Ovary (tissue), 9 donors: ENCODE data around the gene DCTN1. TPM values are rescaled to one million over a fixed set of nuclear protein-coding genes. Genes with fewer than 3 reads are reported as not detected.

Source experiments
- DNase-seq, 5 donors: peaks; one replicate each; pipeline ENCODE4 v3.0.0-alpha.2; 2019 to 2020
- H3K27ac ChIP-seq, 2 donors: fragments of 200-600 bp; one replicate each; pipeline versions ENCODE4 v1.5.1 to v1.8.0; 2019 to 2022
- H3K27me3 ChIP-seq: fragments of 200-600 bp; one replicate; pipeline ENCODE4 v1.8.0; 2022
- H3K36me3 ChIP-seq: fragments of 200-600 bp; sonication (generic); one replicate; pipeline ENCODE4 v1.5.1; 2019
- H3K4me1 ChIP-seq: one replicate; pipeline ENCODE4 v1.8.1; 2013; ENCODE audit warnings: mild to moderate bottlenecking, moderate library complexity; ENCODE audit not compliant: insufficient read depth
- H3K4me3 ChIP-seq: fragments of 200-600 bp; sonication (generic); one replicate; pipeline ENCODE4 v1.5.1; 2017
- H3K9me3 ChIP-seq, 2 donors: fragments of 200-600 bp in 1 of 2; sonication (generic) in 1 of 2; one replicate each; pipeline versions ENCODE4 v1.5.1 to v1.8.1; 2013 to 2019; ENCODE audit warnings: mild to moderate bottlenecking in 1 of 2, moderate library complexity in 1 of 2
- EP300 ChIP-seq: sonication (generic); formaldehyde crosslinking; IDR thresholded peaks from one replicate; pipeline ENCODE4 v1.6.1; 2017; ENCODE audit warnings: antibody characterized with exemption
- POLR2A ChIP-seq: fragments of 450-650 bp; IDR thresholded peaks from one replicate; pipeline ENCODE4 v1.6.1; 2017; ENCODE audit warnings: antibody characterized with exemption, mild to moderate bottlenecking, moderate library complexity
- WGBS, 3 donors: extraction: QIAGEN DNeasy Blood & Tissue Kit in 1 of 3; methylation state at CpG; one replicate each; pipeline versions ENCODE4 v1.1.5 to v1.1.7; 2013 to 2017; 5-methylcytosine and 5-hydroxymethylcytosine counted together
- intact Hi-C, 4 donors: fragments of 100-400 bp; cut with DNase I; formaldehyde crosslinking; loops; one replicate each; pipeline versions ENCODE4 v1.11.0 to v1.15.1; 2022 to 2023
- polyA plus RNA-seq, 2 donors: library from polyadenylated mRNA; stranded (reverse); fragments of 200-250 nt in 1 of 2; fragments of 350-450 nt in 1 of 2; fragmentation: Illumina TruSeq in 1 of 2; extraction: RNeasy Lipid Tissue Mini Kit (QIAGEN cat#74804) in 1 of 2; gene quantifications; one replicate each; pipeline ENCODE4 v1.2.3, GENCODE V29; 2013 to 2014
- small RNA-seq: library from RNA; depleted of rRNA; stranded (forward); fragments of <200 nt; gene quantifications from one replicate; pipeline ENCODE3, GENCODE V24; 2016
- total RNA-seq, 7 donors: library from RNA; depleted of rRNA in 2 of 7; stranded (reverse); fragments of >200 nt in 2 of 7; fragmentation: NEBNext Ultra II Directional in 3 of 7; extraction: Animal tissue kit (Norgen Biotek cat#: 25700) in 3 of 7; gene quantifications; one replicate each; pipeline versions ENCODE4 v1.1.0 to v1.2.4, GENCODE V29; 2016 to 2023
- TF ChIP-seq, protein P1 (sequence below), 3 donors: fragments of 450-650 bp in 2 of 3; fragments of 200-600 bp in 1 of 3; IDR thresholded peaks; one replicate each; pipeline versions ENCODE4 v1.5.1 to v1.8.0; 2016 to 2022; ENCODE audit warnings: antibody characterized with exemption in 3 of 3, mild to moderate bottlenecking in 1 of 3
- donor health status: DM: no; HTN: no; CAD: no; lungs with moderate emphysema.
- donor health status: DM: no; HTN: no; CAD: no.
- donor health status: Bipolar disorder and iron deficiency.
- donor health status: DM: yes; HTN: yes; CAD: no.
- donor health status: DM: no; HTN: no; CAD: no.
- donor health status: DM: yes; HTN: yes; CAD: no.

DCTN1 gene
- total and polyA plus RNA-seq, 9 donors, result 58.5 to 127 (median 108) TPM

- Histone ChIP-seq H3K4me3 (no peak overlapping the region), H3K9me3 (no peaks in the 10 kb centered on the region), H3K27me3 (no peaks in the 10 kb centered on the region), H3K4me1 (peaks cover 3% of the 10 kb centered on the region), H3K36me3 (no peaks in the 10 kb centered on the region), H3K27ac (no peak overlapping the region)
- DNase-seq, result no peak
- intact Hi-C loops, result no loop called here
- TF ChIP-seq EP300 (no peak), POLR2A (no peak)
- TF ChIP-seq, protein P1, sequence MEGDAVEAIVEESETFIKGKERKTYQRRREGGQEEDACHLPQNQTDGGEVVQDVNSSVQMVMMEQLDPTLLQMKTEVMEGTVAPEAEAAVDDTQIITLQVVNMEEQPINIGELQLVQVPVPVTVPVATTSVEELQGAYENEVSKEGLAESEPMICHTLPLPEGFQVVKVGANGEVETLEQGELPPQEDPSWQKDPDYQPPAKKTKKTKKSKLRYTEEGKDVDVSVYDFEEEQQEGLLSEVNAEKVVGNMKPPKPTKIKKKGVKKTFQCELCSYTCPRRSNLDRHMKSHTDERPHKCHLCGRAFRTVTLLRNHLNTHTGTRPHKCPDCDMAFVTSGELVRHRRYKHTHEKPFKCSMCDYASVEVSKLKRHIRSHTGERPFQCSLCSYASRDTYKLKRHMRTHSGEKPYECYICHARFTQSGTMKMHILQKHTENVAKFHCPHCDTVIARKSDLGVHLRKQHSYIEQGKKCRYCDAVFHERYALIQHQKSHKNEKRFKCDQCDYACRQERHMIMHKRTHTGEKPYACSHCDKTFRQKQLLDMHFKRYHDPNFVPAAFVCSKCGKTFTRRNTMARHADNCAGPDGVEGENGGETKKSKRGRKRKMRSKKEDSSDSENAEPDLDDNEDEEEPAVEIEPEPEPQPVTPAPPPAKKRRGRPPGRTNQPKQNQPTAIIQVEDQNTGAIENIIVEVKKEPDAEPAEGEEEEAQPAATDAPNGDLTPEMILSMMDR (IDR thresholded peaks at IDR 0.05), result no peak
- WGBS, 3 donors, result 34 to 42% (median 34%) methylated on average over 6 of the region's 6 CpGs
Observed at GRCh38 chr2:74316627-74317295, 63.4 kb downstream of the DCTN1 start.

- no peaks in the 10 kb centered on the region for H3K36me3 ChIP-seq
- no peak overlapping the region for H3K27ac ChIP-seq
- no peak for DNase-seq
- peaks cover 3% of the 10 kb centered on the region for H3K4me1 ChIP-seq
- H3K27me3 ChIP-seq, result no peaks in the 10 kb centered on the region
- H3K4me3 ChIP-seq, result no peak overlapping the region
- intact Hi-C loops, result no loop called here
- TF ChIP-seq, protein P1 (IDR thresholded peaks at IDR 0.05), result no peak
- TF ChIP-seq POLR2A (no peak), EP300 (no peak)
- 75 to 83% (median 76%) methylated on average over 5 of the region's 5 CpGs for WGBS, 3 donors
- H3K9me3 ChIP-seq, result no peaks in the 10 kb centered on the region
Observed at GRCh38 chr2:74314107-74314506, 66.0 kb downstream of the DCTN1 start.

DNA sequence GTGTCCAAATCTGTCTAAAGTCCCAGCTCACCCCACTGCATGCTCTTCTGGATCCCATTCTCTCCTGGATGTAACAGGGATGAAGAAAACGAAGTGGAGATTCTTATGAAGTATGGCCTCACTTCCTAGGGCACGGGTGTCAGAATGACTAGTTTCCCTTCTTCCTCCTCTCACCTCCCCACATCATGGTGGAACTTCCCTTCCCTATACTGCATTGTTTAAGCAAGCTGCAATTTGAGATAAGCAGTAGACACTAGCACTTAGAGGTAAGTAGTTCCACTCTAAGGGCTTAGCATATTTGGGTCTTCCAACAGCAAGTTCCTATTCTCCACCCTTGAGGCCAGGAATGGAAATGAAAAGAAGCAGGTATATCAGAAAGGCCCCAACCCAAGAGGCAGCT, 66.6 kb downstream of the DCTN1 start:
- no peak overlapping the region for H3K4me3 ChIP-seq
- WGBS, 3 donors, result 85 to 90% (median 88%) methylated on average over 2 of the region's 2 CpGs
- no peaks in the 10 kb centered on the region for H3K9me3 ChIP-seq
- DNase-seq, result no peak
- no peaks in the 10 kb centered on the region for H3K27me3 ChIP-seq
- no peak for TF ChIP-seq POLR2A
- no peak for TF ChIP-seq EP300
- TF ChIP-seq, protein P1 (IDR thresholded peaks at IDR 0.05), result no peak
- no peak overlapping the region for H3K27ac ChIP-seq
- H3K36me3 ChIP-seq, result no peaks in the 10 kb centered on the region
- intact Hi-C loops, result no loop called here
- peaks cover 3% of the 10 kb centered on the region for H3K4me1 ChIP-seq

DNA sequence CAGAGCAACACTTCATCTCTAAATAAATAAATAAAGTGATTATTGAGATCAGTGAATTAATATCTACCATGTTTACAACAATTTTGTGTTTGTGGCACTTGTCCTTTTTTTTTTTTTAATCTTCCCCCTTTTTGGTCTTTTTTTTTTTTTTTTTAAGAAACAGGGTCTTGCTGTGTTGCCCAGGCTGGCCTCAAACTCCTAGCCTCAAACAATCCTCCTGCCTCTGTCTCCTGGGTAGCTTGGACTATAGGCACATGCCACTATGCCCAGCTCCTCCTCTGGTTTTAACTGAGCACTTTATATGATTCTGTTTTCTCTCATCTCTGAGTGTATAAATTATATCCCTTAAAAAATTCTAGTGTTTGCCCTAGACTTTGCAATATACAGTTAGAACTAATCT, 67.2 kb downstream of the DCTN1 start:
- H3K36me3 ChIP-seq, result no peaks in the 10 kb centered on the region
- DNase-seq, result no peak
- H3K27ac ChIP-seq, result no peak overlapping the region
- H3K27me3 ChIP-seq, result no peaks in the 10 kb centered on the region
- intact Hi-C loops, result no loop called here
- TF ChIP-seq, protein P1 (IDR thresholded peaks at IDR 0.05), result no peak
- TF ChIP-seq POLR2A, result no peak
- H3K4me3 ChIP-seq, result no peak overlapping the region
- H3K4me1 ChIP-seq, result peaks cover 3% of the 10 kb centered on the region
- no peaks in the 10 kb centered on the region for H3K9me3 ChIP-seq

Small RNAs within 50 kb of the gene (small RNA-seq; reads per million reads assigned to genes)
- not detected for gene RNU6-542P
- not detected for gene TAF13P2

Other genes starting within 250 kb of the DCTN1 start
- 10 to 100 TPM in 6 of 7 donors, 1 to 10 TPM in 1; 8.2 to 30.1 (median 15.3) TPM for gene BOLA3, start 232.4 kb downstream of the DCTN1 start, total RNA-seq
- gene BOLA3, start 232.4 kb downstream of the DCTN1 start, polyA plus RNA-seq, result 10 to 100 TPM; 20.9 to 34.4 TPM
- 100 to 1,000 TPM in 3 of 7 donors, 10 to 100 TPM in 4; 63.9 to 122 (median 94.5) TPM for gene MOB1A, start 201.4 kb downstream of the DCTN1 start, total RNA-seq
- gene MOB1A, start 201.4 kb downstream of the DCTN1 start, polyA plus RNA-seq, result 10 to 100 TPM; 31.6 to 53.6 TPM
- 100 to 1,000 TPM in 1 of 7 donors, 10 to 100 TPM in 5, 1 to 10 TPM in 1; 6.5 to 229 (median 20.4) TPM for gene MTHFD2, start 181.7 kb downstream of the DCTN1 start, total RNA-seq
- 10 to 100 TPM; 23.4 to 60.4 TPM for gene MTHFD2, start 181.7 kb downstream of the DCTN1 start, polyA plus RNA-seq
- 1 to 10 TPM; 1.5 to 6.3 (median 2.7) TPM for gene SLC4A5, start 36.9 kb downstream of the DCTN1 start, total RNA-seq
- 1 to 10 TPM; 1.1 to 1.4 TPM for gene SLC4A5, start 36.9 kb downstream of the DCTN1 start, polyA plus RNA-seq
- gene C2orf81, start 41.3 kb upstream of the DCTN1 start, total RNA-seq, result 1 to 10 TPM; 1.3 to 9.9 (median 4.5) TPM
- gene C2orf81, start 41.3 kb upstream of the DCTN1 start, polyA plus RNA-seq, result 1 to 10 TPM in 1 of 2 donors, under 1 TPM in 1; 0.85 to 5.1 TPM
- gene WDR54, start 41.4 kb upstream of the DCTN1 start, total RNA-seq, result 10 to 100 TPM in 6 of 7 donors, 1 to 10 TPM in 1; 8.8 to 41.6 (median 16.2) TPM
- 10 to 100 TPM in 1 of 2 donors, 1 to 10 TPM in 1; 8.6 to 22.4 TPM for gene WDR54, start 41.4 kb upstream of the DCTN1 start, polyA plus RNA-seq
- gene RTKN, start 61.6 kb upstream of the DCTN1 start, total RNA-seq, result 10 to 100 TPM in 5 of 7 donors, 1 to 10 TPM in 2; 1.6 to 30.9 (median 12.2) TPM
- 1 to 10 TPM; 8.6 TPM for gene RTKN, start 61.6 kb upstream of the DCTN1 start, polyA plus RNA-seq
- 10 to 100 TPM in 6 of 7 donors, 1 to 10 TPM in 1; 9.4 to 60.9 (median 49.6) TPM for gene INO80B, start 74.8 kb upstream of the DCTN1 start, total RNA-seq
- 10 to 100 TPM; 45.1 to 48.6 TPM for gene INO80B, start 74.8 kb upstream of the DCTN1 start, polyA plus RNA-seq
- gene WBP1, start 78.1 kb upstream of the DCTN1 start, total RNA-seq, result 10 to 100 TPM; 61.9 to 93.8 (median 73.3) TPM
- gene WBP1, start 78.1 kb upstream of the DCTN1 start, polyA plus RNA-seq, result 100 to 1,000 TPM in 1 of 2 donors, 10 to 100 TPM in 1; 52.4 to 114 TPM
- gene MOGS, start 85.1 kb upstream of the DCTN1 start, total RNA-seq, result 10 to 100 TPM; 26.3 to 38.6 (median 36.0) TPM
- 10 to 100 TPM; 20.4 to 24.6 TPM for gene MOGS, start 85.1 kb upstream of the DCTN1 start, polyA plus RNA-seq
- 100 to 1,000 TPM in 1 of 7 donors, 10 to 100 TPM in 6; 21.9 to 105 (median 85.1) TPM for gene MRPL53, start 92.4 kb upstream of the DCTN1 start, total RNA-seq
- 10 to 100 TPM; 13.1 to 60.1 TPM for gene MRPL53, start 92.4 kb upstream of the DCTN1 start, polyA plus RNA-seq
- gene CCDC142, start 102.7 kb upstream of the DCTN1 start, total RNA-seq, result 10 to 100 TPM; 13.1 to 31.1 (median 23.4) TPM
- gene CCDC142, start 102.7 kb upstream of the DCTN1 start, polyA plus RNA-seq, result 1 to 10 TPM; 3.7 to 8.7 TPM
- 10 to 100 TPM; 15.1 to 21.7 (median 15.7) TPM for gene TTC31, start 102.8 kb upstream of the DCTN1 start, total RNA-seq
- gene TTC31, start 102.8 kb upstream of the DCTN1 start, polyA plus RNA-seq, result 10 to 100 TPM; 12.9 to 18.0 TPM
- 1 to 10 TPM in 1 of 7 donors, under 1 TPM in 3, not detected in 3; 0.15 to 1.2 (median 0.28) TPM for gene LBX2, start 119.3 kb upstream of the DCTN1 start, total RNA-seq
- gene LBX2, start 119.3 kb upstream of the DCTN1 start, polyA plus RNA-seq, result under 1 TPM in 1 of 2 donors, not detected in 1; 0.15 TPM
- 10 to 100 TPM in 5 of 7 donors, 1 to 10 TPM in 2; 9.3 to 24.3 (median 12.2) TPM for gene PCGF1, start 127.4 kb upstream of the DCTN1 start, total RNA-seq
- gene PCGF1, start 127.4 kb upstream of the DCTN1 start, polyA plus RNA-seq, result 10 to 100 TPM; 14.9 to 23.4 TPM
- not detected for gene TLX2, start 134.1 kb upstream of the DCTN1 start, total RNA-seq
- gene TLX2, start 134.1 kb upstream of the DCTN1 start, polyA plus RNA-seq, result not detected
- gene DQX1, start 145.9 kb upstream of the DCTN1 start, total RNA-seq, result 1 to 10 TPM in 1 of 7 donors, under 1 TPM in 2, not detected in 4; 0.20 to 1.1 (median 0.24) TPM
- gene DQX1, start 145.9 kb upstream of the DCTN1 start, polyA plus RNA-seq, result under 1 TPM in 1 of 2 donors, not detected in 1; 0.06 TPM
- gene AUP1, start 149.4 kb upstream of the DCTN1 start, total RNA-seq, result 100 to 1,000 TPM in 1 of 7 donors, 10 to 100 TPM in 6; 57.1 to 101 (median 70.4) TPM
- 10 to 100 TPM; 65.8 to 87.1 TPM for gene AUP1, start 149.4 kb upstream of the DCTN1 start, polyA plus RNA-seq
- 10 to 100 TPM; 28.7 to 47.6 (median 36.4) TPM for gene HTRA2, start 149.6 kb upstream of the DCTN1 start, total RNA-seq
- 10 to 100 TPM; 37.5 to 38.9 TPM for gene HTRA2, start 149.6 kb upstream of the DCTN1 start, polyA plus RNA-seq
- 1 to 10 TPM; 2.3 to 5.9 (median 4.4) TPM for gene LOXL3, start 173.6 kb upstream of the DCTN1 start, total RNA-seq
- 1 to 10 TPM; 3.7 to 8.5 TPM for gene LOXL3, start 173.6 kb upstream of the DCTN1 start, polyA plus RNA-seq
- 10 to 100 TPM in 6 of 7 donors, 1 to 10 TPM in 1; 9.4 to 16.0 (median 13.6) TPM for gene DOK1, start 174.4 kb upstream of the DCTN1 start, total RNA-seq
- gene DOK1, start 174.4 kb upstream of the DCTN1 start, polyA plus RNA-seq, result 10 to 100 TPM in 1 of 2 donors, 1 to 10 TPM in 1; 6.5 to 11.8 TPM